ENCODE data around the gene CNKSR3.

The CNKSR3 gene

GRCh38 chr6:154383273-154383672 is 127.2 kb downstream of the CNKSR3 start:
- no peak for DNase-seq (ENCODE audit: low read depth, low spot score)

GRCh38 chr6:154382740-154383139 is 127.7 kb downstream of the CNKSR3 start:
- DNase-seq (ENCODE audit: low read depth, low spot score) = no peak

DNA sequence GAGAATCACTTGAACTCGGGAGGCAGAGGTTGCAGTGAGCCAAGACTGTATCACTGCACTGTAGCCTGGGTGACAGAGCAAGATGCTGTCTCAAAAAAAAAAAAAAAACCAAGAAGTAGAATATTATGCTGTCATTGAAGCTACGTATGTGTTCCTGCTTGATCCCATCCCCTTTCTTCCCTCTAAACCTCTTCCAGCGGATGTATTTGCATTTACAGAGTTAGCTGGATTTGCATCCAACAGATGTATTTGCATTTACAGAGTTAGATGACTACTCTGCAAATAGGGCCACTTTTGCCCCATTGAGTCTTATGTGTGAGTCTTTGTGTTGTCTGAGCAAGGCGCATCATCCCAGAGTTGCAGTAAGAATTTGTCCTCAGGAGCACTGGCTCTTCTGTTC is 128.9 kb downstream of the CNKSR3 start:
- no peak for DNase-seq (ENCODE audit: low read depth, low spot score)

DNA sequence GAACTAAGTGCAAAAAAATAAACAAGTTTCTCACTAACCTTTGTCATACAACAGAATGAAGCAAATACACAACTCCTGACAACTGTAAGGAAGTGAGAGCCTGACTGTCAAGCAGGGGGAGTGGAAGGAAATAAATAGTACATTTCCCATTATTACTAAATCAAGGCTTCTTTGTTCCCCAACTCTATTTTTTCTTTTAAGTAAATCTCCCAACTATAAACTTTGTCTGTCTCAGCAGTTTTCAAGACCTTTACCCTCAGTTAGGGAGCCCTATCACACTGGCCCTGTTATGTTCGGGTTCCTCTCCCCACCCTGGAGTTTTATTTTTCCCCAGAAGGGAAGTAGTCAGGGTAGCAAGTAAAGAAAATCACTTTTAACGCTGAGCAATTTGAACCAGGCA is 129.7 kb downstream of the CNKSR3 start:
- DNase-seq (ENCODE audit: low read depth, low spot score) = no peak

DNA sequence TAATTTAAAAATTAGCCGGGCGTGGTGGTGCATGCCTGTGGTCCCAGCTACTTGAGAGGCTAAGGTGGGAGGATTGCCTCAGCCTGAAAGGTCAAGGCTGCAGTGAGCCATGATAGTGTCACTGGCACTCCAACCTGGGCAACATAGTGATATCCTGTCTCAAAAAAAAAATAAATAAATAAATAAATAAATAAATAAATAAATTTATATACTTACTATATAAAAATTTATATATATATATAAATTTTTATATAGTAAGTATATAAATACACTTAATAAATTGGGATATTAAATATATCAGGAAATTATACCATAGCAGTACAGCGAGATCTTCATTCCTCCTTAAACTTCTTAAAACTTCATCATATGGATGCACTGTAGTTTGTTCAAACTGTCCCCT is 130.9 kb downstream of the CNKSR3 start:
- DNase-seq (ENCODE audit: low read depth, low spot score) = no peak

DNA sequence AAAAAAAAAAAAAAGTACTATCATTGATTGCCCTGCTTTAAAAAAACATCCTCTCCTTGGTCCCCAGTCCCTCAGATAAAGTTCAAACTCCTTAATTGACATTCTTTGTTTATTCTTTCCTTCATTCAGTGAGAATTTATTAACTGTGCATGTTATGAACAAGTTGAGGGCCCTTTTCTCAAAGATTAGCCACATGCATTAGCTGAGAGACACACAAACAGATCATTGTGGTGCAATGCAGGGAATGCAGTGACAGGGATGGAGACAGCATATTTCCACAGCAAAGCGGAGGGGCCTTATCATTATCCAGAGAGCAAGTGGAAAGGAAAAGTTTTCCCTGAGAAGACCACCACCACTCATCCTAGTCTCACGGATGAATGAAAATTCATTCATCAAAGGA is 132.0 kb downstream of the CNKSR3 start:
- no peak for DNase-seq (ENCODE audit: low read depth, low spot score)

DNA sequence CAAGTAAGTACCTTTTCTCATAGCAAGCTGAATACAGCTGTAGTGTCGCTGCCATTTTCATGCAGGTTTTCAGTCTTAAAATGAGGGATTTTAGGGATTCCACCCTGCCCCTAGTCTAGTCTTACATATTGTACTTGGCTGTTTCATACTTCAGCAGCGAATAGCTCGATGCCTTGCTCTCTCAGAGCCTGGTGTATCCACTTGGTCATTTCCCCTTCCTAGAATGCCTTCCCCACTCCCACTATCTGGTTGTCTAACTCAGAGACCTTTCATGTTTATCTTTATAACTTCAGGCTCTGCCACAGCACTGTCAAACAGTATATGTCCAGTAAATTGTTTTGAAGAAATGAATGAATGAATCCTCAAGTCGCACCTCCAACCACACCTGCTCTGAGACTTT is 132.8 kb downstream of the CNKSR3 start:
- DNase-seq (ENCODE audit: low read depth, low spot score) = no peak

- no peak for DNase-seq (ENCODE audit: low read depth, low spot score)
These were observed 136.5 kb downstream of the CNKSR3 start for GRCh38 chr6:154373971-154374370.

- DNase-seq (ENCODE audit: low read depth, low spot score) = no peak
These were observed 139.2 kb downstream of the CNKSR3 start for GRCh38 chr6:154371281-154371680.

DNA sequence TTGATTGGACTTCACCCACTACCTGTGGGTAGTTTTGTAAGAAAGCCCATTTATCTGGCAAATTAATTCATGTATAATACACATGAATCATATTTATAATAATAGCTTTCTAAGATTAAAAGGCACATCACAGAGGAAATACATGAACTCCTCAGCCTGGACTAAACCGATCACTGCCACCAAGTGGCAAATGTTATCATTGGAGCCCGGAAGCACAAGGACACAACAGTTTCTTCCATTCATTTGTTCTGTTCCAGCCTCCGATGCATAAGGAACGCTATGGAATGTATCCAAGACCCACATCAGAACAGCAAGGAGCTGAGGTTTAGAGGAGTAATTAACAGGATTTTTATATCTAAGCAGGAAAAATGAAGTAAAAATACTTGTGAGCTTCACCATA is 139.9 kb downstream of the CNKSR3 start:
- DNase-seq (ENCODE audit: low read depth, low spot score) = no peak

DNA sequence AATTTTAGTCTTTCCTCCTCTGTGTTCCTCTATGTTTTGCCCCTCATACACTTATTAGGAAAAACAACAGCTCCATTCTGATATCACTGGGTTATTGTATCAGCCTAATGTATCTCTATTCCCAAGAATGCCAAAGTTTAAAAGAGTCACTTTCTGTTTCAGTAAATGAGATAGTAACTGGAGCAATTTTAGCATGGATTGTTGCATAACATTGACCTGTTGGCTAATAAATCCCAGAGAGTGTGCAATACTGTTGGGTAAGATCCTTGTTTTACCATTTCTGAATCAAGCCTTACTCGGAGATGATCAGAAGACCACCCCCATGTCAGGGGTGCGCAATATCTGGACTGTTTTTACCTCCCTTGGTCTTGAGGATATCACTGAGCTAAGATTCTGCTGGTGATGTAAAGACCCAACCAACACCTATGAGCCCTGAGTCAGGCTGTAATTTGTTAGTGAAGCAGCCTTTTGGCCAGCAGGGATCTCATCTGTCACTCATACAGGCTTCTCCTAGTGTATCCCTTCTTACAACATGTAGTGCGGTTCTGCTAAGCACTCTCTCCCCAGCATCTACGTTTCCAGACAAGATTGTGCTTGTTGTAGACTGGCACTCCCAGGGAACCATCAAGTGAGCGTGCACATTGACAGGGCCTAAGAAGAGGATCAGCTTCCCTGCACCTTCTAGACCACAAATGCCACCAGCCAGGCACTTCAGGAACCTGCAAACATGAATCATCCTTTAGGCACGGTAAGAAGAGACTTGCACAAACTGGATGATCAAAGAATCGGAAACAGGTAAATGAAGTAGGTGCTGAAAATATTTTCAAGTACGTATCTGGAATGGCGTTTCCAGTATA is 142.4 kb downstream of the CNKSR3 start:
- DNase-seq (ENCODE audit: low read depth, low spot score) = no peak

- no peak for DNase-seq (ENCODE audit: low read depth, low spot score)
These were observed 143.1 kb downstream of the CNKSR3 start for GRCh38 chr6:154367336-154367735.

DNA sequence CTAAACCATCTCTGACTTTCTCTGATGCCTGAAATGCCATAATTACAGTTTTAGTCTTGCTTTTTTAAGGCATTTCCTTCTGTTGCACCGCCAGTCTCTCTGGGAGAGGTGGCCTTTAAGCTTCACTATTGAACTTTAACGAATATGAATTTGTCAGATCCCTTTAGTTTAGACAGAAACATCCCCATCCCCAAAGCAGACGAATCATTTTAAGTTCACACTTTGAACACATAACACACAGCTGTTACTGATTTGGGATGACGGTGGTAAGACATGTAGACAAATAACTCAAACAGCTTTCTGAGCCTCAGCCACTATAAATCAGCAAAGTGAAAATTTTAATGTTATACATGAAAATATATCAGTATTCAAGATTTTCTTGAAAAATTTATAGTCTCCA is 146.7 kb downstream of the CNKSR3 start:
- DNase-seq (ENCODE audit: low read depth, low spot score) = no peak

DNA sequence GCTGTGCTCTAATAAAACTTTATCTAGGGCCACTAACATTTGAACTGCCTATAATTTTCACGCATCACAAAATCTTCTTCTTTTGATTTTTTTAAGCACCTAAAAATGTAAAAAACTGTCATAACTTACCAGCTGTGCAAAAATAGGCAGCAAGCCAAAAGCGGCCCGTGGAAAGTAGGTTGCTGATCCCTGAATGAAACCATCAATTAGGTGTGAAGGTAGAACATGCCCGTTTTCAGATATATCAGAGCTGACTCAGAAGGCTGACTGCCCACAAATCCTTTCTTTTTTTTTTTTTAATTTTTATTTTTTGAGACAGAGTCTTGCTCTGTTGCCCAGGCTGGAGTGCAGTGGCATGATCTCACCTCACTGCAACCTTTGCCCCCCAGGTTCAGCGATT is 149.0 kb downstream of the CNKSR3 start:
- no peak for DNase-seq (ENCODE audit: low read depth, low spot score)

DNA sequence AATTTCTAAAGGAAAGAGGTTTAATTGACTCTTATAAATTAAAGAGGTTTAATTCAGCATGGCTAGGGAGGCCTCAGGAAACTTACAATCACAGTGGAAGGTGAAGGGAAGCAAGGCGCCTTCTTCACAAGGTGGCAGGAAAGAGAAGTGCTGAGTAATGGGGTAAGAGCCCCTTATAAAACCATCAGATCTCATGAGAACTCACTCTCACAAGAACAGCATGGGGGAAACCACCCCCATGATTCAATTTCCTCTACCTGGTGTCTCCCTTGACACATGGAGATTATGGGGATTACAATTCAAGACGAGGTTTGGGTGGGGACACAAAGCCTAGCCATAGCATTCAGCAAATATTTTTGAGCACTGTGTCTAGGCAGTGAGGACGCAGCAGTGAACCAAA is 150.0 kb downstream of the CNKSR3 start:
- no peak for DNase-seq (ENCODE audit: low read depth, low spot score)

GRCh38 chr6:154359679-154360078 is 150.8 kb downstream of the CNKSR3 start:
- DNase-seq (ENCODE audit: low read depth, low spot score) = no peak

- DNase-seq (ENCODE audit: low read depth, low spot score) = no peak
These were observed 151.3 kb downstream of the CNKSR3 start for GRCh38 chr6:154359161-154359574.

DNA sequence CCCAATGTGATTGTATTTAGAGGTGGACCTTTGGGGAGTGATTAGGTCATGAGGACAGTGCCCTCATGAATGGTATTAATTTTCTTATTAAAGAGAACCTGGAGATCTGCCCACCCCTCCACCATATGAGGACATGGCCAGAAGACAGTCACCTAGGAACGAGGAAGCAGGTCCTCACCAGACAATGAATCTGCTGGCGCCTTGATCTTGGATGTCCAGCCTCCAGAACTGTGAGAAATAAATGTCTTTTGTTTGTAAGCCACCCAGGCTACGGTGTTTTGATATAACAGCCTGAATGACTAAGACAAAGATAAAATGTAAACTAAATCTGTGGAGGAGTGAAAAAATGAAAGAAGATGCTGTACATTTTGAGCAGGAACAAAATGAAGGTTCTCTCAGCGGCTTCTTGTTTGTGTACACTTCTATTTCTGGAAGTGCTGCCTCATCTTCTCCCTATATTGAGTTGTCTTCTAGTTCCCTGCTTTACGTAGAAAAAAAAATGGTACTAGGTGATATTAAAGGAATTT is 152.4 kb downstream of the CNKSR3 start:
- no peak for DNase-seq (ENCODE audit: low read depth, low spot score)

DNA sequence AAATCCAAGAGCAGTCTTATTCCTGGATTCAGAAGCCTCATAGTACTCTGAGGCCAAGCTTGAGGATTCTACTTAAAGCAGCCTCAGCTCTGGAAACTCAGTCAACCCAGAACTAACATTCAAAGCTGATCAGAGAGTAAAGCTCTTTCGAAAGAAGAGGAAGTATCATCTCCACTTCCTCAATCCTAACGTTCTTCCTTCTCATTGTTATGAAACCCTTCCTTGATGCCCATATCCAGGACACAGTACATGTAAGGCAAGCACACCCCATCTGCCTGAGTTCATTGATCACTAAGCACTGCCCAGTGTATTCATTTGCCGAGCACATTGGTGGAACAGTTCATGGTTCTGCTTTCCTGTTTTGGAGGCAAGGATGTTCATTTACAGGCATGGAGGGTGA is 153.8 kb downstream of the CNKSR3 start, which contains the start of gene IPCEF1:
TSS of gene IPCEF1 (minus strand) at position 114 of the 400 bp plus-strand sequence. CDS start 90,856 bp downstream, outside the sequence.
- DNase-seq (ENCODE audit: low read depth, low spot score) = no peak

GRCh38 chr6:154356113-154356512 is 154.4 kb downstream of the CNKSR3 start:
- DNase-seq (ENCODE audit: low read depth, low spot score) = no peak

GRCh38 chr6:154354265-154354777 is 156.2 kb downstream of the CNKSR3 start:
- DNase-seq (ENCODE audit: low read depth, low spot score) = no peak

GRCh38 chr6:154353626-154354025 is 156.9 kb downstream of the CNKSR3 start:
- DNase-seq (ENCODE audit: low read depth, low spot score) = no peak
